ENCODE measurements around the gene LIFR.

The LIFR gene

GRCh38 chr5:38515646-38516045, 40.8 kb downstream of the LIFR start:
- DNase-seq = no peak

DNA sequence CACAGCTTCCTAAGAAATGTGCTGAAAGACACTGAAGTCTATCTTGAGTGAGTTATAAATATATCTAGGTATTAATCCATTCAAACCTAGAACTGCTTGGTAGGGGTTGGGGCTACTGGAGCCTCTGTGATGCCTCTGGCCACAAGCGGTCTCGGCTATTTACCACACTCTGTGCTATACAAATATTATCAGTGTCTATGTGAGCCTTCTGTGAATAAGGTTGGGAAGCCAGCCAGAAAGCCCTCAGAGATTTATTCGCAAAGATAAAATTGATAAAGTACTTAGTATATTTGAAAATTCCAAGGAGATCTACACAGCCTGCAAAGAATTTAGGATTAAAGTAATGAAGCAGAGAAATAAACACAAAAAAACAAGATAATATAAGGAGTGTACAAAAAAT, 41.4 kb downstream of the LIFR start:
- DNase-seq = no peak

- DNase-seq = no peak
Observed at GRCh38 chr5:38509185-38509584, 47.3 kb downstream of the LIFR start.

DNA sequence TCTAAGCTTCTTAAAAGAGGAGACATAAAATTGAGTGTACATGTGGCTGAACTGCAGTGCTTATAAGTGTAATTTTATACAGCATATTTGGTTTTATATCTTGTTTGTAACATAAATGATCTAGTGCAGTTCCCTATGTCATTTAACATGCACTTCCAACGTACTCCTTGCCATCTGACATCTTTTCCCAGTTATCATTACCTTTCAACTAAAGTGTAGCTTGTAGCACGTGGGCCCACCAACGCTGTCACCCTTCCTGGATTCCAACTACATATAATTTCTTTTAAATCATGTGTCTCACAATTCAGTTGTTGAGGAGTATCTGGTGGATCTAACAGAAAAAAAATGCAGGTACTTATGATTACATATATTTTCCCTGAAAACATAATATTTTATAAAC, 50.1 kb downstream of the LIFR start:
- DNase-seq = peak; percentile 44

GRCh38 chr5:38500573-38501260, 55.7 kb downstream of the LIFR start:
- DNase-seq = no peak

DNA sequence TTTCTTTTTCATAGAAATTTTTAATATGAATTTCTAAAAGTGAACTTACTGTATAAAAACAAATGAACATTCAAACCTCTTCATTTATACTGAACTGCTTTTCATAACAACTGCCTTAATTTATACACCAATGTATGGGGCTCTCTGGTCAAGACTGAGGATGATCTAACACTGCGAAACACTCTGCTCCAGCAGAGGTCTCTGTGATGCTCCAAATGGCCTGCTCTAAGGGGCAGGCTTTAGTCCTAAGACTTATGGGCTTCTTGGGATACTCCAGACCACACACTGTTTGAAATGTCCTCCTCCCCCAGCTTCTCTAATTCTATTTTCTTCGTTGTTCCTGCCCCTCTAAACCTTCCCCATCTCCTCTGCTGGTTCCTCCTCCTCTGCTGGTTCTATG, 58.5 kb downstream of the LIFR start:
- no peak for DNase-seq

- no peak for DNase-seq
Observed at GRCh38 chr5:38494763-38495162, 61.7 kb downstream of the LIFR start.

- DNase-seq = no peak
Observed at GRCh38 chr5:38494175-38494574, 62.3 kb downstream of the LIFR start.

DNA sequence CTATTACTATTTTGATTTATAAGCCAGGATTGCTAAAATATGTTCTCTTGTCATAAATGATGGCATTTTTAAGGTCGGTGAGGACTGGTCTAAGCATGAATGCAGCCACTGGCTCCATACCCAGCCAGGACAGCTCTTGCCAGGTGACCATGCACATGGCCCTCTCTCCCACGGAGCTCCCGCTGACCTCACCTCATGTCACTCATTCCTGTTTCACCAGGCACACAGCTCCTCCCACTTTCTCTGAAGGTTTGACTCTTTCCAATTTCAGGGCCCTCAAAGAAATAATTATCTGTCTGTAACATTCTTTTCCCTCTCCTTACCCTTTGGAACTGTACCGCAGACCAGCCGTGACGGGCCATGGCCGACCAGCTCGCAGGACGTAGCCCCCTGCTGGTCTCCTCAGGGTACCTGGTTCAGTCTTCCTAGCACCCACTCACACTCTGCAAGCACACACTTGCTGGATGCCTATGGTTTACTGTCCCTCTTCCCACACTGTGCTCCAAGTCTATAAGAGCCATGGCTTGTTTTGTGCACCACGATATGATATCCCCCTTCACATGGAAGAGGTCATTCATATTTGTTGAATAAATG, 72.5 kb downstream of the LIFR start:
- no peak for DNase-seq

DNA sequence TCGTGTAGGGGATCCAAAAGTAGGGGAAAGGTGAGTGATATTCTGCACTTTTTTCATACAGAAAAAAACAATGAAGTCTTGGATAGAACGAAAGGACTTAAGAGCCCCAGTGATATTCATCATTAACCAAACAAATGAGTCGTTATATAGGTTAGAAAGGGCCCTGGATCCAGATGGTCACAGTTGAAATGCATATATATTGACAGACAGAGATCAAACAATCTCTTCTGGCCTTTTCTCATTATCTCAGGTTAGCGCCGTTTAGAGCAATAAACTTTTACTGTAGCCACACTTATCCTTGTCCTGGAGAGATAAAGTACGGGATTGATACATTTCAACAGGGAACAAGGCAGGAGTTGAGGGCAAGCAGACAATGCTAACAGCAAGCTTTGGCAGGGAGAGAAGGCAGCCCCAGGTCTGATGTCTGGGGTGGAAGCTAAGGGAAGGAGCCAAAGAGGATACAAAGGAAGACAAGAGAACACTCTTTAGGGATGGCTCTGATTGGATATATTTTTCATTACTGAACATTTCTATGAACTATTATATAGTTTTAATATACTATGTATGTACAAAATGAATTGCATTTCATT, 77.0 kb downstream of the LIFR start:
- no peak for DNase-seq

DNA sequence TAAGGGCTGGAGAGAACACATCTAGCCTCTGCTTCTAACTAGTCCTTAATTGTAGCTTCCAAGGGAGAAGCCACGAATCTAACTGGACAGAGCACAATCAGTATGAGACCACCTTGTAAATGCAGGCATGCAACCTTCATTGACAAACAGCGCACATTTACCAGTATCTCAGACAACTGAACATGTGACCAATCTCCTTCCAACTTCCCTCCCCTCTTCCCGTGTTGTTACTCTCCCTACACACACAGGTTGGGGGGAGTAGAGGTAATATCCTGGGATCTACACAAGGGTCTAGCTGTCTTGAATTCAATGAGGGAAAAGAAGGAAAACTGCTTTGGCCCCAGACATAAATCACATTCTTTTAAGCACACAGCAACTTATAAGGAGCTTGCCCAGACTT, 77.6 kb downstream of the LIFR start:
- DNase-seq = no peak

DNA sequence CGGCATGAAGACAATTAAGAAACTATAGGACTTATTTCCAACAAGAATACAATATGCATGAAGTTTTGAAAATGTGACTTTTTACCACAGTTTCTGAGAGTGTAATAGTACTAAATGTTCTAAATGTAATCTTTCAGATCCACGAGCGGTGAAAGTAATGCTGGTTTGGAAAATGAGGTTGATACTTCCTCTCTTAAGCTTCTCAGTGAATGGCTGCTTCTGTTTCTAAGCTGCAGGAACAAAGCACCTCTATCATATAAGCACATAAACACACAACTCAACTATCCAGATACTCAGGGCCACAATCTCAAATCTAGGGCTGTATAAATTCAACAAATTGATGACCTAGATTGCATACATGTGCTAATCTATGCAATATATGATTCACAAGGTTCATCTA, 78.3 kb downstream of the LIFR start:
- no peak for DNase-seq

DNA sequence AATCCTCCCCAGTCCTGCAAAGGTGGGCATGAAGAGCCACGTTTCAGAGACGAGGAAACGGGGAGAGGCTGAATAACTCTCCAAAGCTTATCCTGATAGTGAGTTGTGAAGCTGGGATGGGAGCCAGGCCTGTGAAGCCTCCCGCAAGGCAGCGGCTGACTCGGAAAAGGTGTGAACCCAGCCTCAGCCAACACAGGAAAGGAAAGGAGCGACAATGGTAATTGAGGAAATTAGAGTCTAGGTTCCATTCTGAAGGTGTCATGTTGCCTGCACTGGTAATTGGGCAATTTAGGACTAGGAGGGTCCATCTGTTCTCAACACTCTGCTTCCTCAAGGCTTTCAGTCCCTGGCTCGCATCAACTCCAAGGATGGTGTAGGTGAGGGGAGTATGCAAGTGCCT, 83.4 kb downstream of the LIFR start:
- peak; percentile 86 for DNase-seq

- DNase-seq = no peak
Observed at GRCh38 chr5:38472541-38472940, 83.9 kb downstream of the LIFR start.

DNA sequence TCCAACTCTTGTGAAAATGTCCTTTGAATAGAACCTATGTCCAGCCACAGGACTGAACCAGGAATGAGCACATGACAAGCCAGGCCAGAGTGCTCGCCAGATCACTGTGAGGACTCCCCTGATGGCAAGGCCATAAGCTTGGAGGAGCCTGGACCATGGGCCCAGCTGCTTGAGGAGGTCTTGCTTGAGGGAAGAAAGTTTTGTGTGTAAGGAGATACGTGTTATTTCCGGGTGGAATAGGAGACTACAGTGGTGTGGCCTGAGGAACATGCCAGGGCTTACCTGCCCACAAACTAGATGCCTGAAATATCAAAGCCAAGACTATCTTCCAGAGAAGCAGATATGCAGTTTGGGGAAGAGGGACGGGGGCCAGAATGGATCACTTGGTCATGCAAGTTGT, 84.7 kb downstream of the LIFR start:
- DNase-seq = no peak

DNA sequence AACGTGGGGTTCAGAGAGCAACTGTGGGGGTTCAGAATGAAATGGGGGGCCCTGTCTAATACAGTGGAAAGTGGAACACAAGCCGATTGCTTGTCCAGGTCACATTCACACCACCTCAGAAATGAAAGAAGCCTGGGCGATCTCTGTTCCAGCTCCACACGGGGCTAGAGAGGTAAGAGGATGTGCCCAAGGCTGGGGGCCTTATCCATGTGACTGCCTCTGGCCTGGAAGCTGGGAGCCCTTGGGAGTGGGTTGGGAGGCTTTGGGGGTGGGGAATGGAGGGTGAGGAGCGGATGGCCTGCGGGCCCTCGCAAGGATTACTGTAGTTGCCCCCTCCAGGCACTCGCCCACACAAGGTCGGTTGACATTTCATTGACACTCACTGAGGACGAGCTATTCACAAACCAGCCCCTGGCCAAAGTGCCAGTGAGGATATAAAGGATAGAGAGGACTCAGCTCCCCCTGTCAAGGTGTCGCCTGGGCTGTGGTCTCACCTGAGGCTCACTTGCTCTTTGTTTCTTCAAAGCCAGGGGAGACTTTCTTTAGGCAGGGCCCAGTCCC, 86.7 kb downstream of the LIFR start:
- no peak for DNase-seq

GRCh38 chr5:38468978-38469706, 87.3 kb downstream of the LIFR start:
- DNase-seq = no peak

DNA sequence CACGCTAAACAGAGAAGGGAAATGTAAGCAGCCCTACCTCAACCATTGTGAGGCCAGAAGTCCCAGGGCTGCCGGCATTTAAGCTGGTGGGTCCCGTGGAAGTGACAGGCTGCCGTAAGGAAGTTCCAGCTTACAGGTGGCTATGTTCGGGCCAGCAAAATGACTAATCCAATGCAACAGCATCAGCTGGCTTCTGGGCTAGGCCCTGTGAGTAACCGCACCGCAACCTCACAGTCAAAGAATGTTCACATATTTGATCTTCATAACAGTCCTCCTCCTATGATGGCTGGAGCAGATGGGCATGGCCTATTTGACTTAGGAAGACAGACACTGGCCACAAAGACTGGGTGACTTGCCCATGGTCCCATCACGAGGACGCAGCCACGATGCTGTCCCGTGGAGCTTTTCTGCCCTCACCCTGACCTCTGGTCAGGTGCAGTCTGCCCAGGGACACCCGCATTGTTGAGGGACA, 88.2 kb downstream of the LIFR start:
- DNase-seq = no peak

- no peak for DNase-seq
Observed at GRCh38 chr5:38467353-38468040, 88.9 kb downstream of the LIFR start.

DNA sequence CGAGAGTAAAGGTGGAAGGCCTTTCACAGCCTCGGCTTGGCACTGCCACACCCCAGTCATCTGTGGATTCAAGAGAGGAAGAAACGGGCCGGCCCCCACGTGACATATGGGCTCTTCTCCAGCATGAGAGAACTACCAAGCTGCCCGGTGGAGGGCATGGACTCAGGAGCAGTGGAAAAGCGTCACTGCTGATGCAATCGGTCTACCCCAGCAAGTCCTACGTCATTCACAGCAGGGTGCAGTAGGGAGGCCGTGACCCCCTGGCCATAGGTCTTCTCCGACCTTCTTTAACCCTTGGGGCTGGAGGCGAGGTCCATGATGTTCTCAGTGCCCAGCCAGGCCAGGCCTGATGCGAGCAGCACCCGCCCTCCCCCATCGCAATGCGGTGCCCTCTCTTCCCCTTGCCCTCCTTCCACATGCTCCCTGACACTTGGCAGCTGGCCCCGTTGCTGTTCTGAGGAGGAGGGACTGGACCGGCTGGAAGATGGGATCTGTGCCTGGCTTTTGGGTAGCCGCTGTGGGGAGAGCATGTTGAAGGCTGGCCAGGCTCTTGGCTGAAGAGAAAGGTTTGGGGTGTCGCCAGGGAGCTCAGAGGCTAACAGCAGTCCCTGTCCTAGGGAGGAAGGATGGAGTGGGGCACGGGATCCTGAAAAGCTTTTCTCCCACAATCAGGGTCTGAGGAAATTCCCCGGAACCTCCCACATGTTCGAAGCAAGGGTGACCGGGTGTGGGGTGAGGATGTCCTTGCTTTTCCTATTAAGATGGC, 89.8 kb downstream of the LIFR start:
- no peak for DNase-seq

DNA sequence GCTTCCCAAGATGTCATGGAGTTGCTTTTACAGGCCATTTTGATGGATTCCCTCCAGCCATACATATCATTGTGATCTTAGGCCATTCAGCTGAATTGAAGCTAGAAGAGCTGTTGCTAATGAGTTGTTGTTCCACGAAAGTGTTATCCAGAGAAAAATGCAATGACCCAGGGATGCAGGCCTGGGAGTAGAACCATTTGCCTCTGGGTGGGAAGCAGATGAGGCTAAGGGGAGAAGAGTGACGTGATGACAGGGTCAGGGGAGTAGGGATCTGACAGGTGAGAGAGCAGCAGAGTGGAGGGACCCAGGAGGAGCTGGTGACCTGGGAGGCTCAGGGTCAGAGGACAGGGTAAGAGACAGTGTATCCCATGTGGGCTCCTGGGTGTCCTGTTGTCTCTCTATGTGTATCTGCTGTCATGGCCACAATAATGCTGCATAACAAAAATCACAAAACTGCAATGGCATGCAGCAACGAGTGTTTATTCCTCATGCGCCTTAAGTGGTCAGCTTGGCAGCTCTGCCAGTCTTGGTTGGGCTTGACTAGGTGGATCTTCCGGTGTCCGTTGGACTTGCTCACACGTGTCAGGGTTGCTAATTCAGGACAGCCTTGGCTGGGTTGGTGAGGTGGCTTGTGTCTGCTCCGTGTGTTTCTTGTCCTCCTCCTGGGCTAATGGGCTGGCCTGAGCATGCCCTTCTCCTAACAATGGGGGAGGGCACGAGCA, 90.6 kb downstream of the LIFR start:
- no peak for DNase-seq
